Esophagus (tissue), 2 donors: ENCODE measurements around the gene ST7. TPM values are rescaled to one million over a fixed set of nuclear protein-coding genes. Genes with fewer than 3 reads are reported as not detected.

Experiments
- H3K27ac ChIP-seq, 2 donors: one replicate each; pipeline ENCODE4 v1.5.1; 2013; ENCODE audit warnings: low read depth in 2 of 2, mild to moderate bottlenecking in 2 of 2, inconsistent platforms in 1 of 2, low read length in 1 of 2, moderate library complexity in 1 of 2
- H3K27me3 ChIP-seq, 2 donors: one replicate each; pipeline ENCODE4 v1.6.1; 2013; ENCODE audit warnings: low read length in 2 of 2, control low read depth in 1 of 2, mild to moderate bottlenecking in 1 of 2; ENCODE audit not compliant: insufficient read depth in 2 of 2, control insufficient read depth in 1 of 2
- H3K36me3 ChIP-seq, 2 donors: one replicate each; pipeline ENCODE4 v1.6.1; 2013; ENCODE audit warnings: low read length in 1 of 2; ENCODE audit not compliant: control insufficient read depth in 2 of 2, insufficient read depth in 2 of 2
- H3K4me1 ChIP-seq, 2 donors: one replicate each; pipeline ENCODE4 v1.6.1; 2013; ENCODE audit warnings: low read length in 1 of 2; ENCODE audit not compliant: control insufficient read depth in 2 of 2, insufficient read depth in 2 of 2
- H3K4me3 ChIP-seq, 2 donors: one replicate each; pipeline ENCODE4 v1.5.1; 2013; ENCODE audit warnings: low read length in 2 of 2, mild to moderate bottlenecking in 2 of 2, low read depth in 1 of 2, moderate library complexity in 1 of 2
- H3K9me3 ChIP-seq, 2 donors: one replicate each; pipeline ENCODE4 v1.6.1; 2013; ENCODE audit warnings: mild to moderate bottlenecking in 2 of 2, low read depth in 1 of 2, low read length in 1 of 2, moderate library complexity in 1 of 2; ENCODE audit not compliant: control insufficient read depth in 2 of 2, insufficient read depth in 1 of 2
- WGBS, 2 donors: extraction: QIAGEN DNeasy Blood & Tissue Kit; methylation state at CpG; one replicate each; pipeline ENCODE4 v1.1.7; 2013; 5-methylcytosine and 5-hydroxymethylcytosine counted together
- polyA plus RNA-seq, 2 donors: library from polyadenylated mRNA; stranded (reverse); fragments of 200-250 nt; gene quantifications; one replicate each; pipeline ENCODE4 v1.2.3, GENCODE V29; 2013
- donor health status: healthy with polysubstance abuse.
- donor health status: Bipolar disorder and iron deficiency.

ST7 gene
- polyA plus RNA-seq, 2 donors, result 4.3 to 7.4 TPM

DNA sequence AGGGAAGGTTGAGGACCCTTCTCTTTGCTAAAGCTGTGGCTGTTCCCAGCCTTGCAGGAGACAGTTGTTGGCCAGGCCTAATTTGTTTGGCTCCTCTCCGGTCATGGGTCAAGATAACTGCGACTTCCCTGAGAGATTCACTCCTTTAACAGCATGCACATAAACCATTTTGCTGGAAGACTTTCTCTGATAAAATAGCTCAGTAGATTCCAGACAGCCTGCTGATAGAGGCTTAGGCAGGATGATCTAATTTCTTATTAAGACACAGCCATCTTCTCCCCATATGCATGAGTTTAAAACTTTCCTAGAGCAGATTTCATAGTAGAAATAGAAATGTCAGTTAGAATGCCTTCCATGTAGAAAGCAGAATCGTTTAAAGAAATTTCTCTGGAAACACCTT, 187.6 kb downstream of the ST7 start:
- H3K4me3 ChIP-seq, result no peak overlapping the region
- H3K4me1 ChIP-seq, result no peaks in the 10 kb centered on the region
- 76 to 82% methylated on average over 3 of the region's 3 CpGs for WGBS, 2 donors
- H3K27me3 ChIP-seq, result no peaks in the 10 kb centered on the region
- H3K36me3 ChIP-seq, result peaks cover 0 to 3% of the 10 kb centered on the region in 2 donors
- H3K9me3 ChIP-seq, result no peaks in the 10 kb centered on the region
- H3K27ac ChIP-seq, result no peak overlapping the region

DNA sequence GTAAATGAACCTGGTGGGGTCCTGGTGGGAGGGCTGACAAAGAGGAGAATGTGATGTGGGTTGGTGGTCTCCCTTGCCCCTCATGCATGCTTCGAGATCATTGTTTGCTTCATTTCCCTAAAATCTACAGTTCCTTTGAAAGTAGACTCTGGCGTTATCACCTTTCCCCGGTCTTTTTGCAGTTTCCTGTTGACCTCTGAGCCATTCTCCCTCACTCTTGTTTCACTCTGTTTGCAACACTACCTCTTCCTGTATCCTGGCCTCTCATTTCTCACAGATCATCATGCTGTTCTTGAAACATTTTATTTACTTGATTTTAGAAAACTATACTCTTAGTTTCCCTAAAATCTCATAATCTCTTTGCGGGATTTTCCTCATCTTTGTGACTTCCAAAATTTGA, 189.8 kb downstream of the ST7 start:
- no peak overlapping the region for H3K4me3 ChIP-seq
- no peaks in the 10 kb centered on the region for H3K9me3 ChIP-seq
- no peaks in the 10 kb centered on the region for H3K27me3 ChIP-seq
- no peaks in the 10 kb centered on the region for H3K4me1 ChIP-seq
- no peak overlapping the region for H3K27ac ChIP-seq
- peaks cover 0 to 3% of the 10 kb centered on the region in 2 donors for H3K36me3 ChIP-seq
- WGBS, 2 donors, result 64 to 70% methylated on average over 4 of the region's 4 CpGs

DNA sequence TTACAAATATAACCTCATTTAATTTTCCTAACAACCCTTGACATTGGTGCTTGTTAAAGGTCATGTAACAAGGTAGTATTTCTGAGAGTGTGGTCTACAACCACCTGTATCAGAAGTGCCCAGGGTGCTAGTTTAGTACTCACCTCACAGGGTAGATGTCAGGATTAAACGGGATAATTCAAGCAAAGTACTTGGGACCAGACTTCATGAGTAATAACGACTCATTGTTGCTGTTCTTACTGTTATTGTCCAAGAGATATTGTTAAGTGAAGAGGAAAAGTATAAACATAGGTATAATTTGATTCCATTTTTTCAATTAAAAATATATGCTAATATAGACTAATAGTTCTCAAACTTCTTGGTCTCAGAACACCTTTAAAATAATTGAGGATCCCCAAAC, 190.3 kb downstream of the ST7 start:
- H3K4me3 ChIP-seq, result no peak overlapping the region
- H3K4me1 ChIP-seq, result no peaks in the 10 kb centered on the region
- no peaks in the 10 kb centered on the region for H3K27me3 ChIP-seq
- no peaks in the 10 kb centered on the region for H3K9me3 ChIP-seq
- H3K27ac ChIP-seq, result no peak overlapping the region
- 77 to 79% methylated on average over 2 of the region's 2 CpGs for WGBS, 2 donors
- peaks cover 0 to 3% of the 10 kb centered on the region in 2 donors for H3K36me3 ChIP-seq

DNA sequence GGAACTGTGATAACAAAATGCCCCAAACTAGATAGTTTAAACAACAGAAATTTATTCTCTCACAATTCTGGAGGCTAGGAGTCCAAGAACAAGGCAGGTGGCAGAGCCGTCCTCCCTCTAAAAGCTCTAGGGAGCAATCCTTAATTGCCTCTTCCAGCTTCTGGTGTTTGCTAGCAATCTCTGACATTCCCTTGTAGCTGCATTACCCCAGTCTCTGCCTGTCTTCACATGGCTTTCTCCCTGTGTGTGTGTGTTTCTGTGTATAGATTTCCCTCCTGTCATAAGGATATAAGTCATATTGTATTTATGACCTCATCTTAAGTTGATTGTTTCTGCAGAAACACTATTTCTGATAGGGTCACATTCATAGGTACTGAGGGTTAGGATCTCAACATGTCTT, 192.0 kb downstream of the ST7 start:
- Histone ChIP-seq H3K9me3 (no peaks in the 10 kb centered on the region), H3K4me1 (peaks cover 0 to 2% of the 10 kb centered on the region in 2 donors), H3K4me3 (no peak overlapping the region), H3K27ac (no peak overlapping the region), H3K36me3 (peaks cover 0 to 3% of the 10 kb centered on the region in 2 donors), H3K27me3 (no peaks in the 10 kb centered on the region)
- 81 to 95% methylated on average over 1 of the region's 1 CpG for WGBS, 2 donors

DNA sequence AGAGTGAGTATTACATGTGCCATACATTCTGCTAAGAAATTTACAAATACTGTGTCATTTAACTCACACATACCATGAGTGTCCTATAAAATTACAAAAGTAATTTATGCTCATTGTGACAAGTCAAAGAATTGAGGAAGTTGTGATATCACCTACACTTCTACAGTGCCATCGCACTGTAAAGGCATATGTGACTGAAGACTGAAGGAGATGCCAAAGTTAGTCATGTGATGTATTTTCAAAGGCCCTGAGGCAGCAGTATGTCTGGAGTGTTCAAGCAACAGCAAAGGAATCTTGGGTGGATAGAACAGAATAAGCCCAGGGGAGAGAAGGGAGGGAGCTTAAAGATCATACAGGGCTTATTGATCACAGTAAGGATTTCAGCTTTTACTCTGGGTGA, 192.8 kb downstream of the ST7 start:
- Histone ChIP-seq H3K27me3 (no peaks in the 10 kb centered on the region), H3K27ac (no peak overlapping the region), H3K4me3 (no peak overlapping the region), H3K36me3 (peaks cover 0 to 3% of the 10 kb centered on the region in 2 donors), H3K4me1 (peaks cover 0 to 2% of the 10 kb centered on the region in 2 donors), H3K9me3 (no peaks in the 10 kb centered on the region)
- 82 to 89% methylated on average over 1 of the region's 1 CpG for WGBS, 2 donors

DNA sequence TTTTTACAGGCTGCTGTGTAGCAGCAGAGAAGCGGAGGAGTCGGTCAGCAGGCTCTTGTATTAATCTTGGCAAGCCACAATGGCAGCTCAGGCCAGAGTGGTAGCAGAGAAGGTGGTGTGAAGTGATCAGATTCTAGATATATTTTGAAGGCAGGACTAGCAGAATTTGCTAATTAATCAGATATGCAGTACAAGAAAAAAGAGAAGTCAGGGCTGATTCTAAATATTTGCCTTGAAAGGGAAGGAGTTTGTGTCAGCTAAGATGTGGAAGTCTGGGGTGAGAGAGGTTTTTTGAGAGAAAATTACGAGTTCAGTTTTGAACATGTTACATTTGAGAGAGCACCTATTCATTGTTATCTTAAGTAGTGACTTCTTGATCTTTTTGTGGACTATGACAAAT, 193.2 kb downstream of the ST7 start:
- Histone ChIP-seq H3K9me3 (no peaks in the 10 kb centered on the region), H3K4me3 (no peak overlapping the region), H3K4me1 (peaks cover 0 to 2% of the 10 kb centered on the region in 2 donors), H3K27me3 (no peaks in the 10 kb centered on the region), H3K27ac (no peak overlapping the region), H3K36me3 (peaks cover 0 to 3% of the 10 kb centered on the region in 2 donors)
- 88 to 89% methylated on average over 3 of the region's 3 CpGs for WGBS, 2 donors

DNA sequence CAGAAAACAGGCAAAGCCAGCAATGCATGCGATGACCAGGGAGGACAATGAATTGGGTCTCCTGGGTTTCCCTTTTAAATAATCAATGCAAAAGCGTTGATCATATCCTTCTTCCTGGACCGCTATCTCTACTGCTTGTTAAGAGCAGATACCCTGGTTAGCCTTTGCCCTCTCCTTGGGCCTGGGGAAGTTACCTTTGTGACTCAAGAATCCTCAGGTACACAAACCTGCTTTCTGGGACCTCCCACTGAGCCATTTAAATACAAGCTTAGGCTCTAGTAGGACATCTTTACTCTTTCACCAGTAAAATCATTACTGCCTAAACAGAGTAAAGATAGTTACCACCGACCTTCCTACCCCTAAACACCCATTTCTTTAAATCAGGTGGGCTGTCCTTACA, 195.7 kb downstream of the ST7 start:
- Histone ChIP-seq H3K9me3 (no peaks in the 10 kb centered on the region), H3K27ac (no peak overlapping the region), H3K36me3 (no peaks in the 10 kb centered on the region), H3K27me3 (no peaks in the 10 kb centered on the region), H3K4me1 (peaks cover 0 to 2% of the 10 kb centered on the region in 2 donors), H3K4me3 (no peak overlapping the region)
- 91 to 92% methylated on average over 4 of the region's 4 CpGs for WGBS, 2 donors

DNA sequence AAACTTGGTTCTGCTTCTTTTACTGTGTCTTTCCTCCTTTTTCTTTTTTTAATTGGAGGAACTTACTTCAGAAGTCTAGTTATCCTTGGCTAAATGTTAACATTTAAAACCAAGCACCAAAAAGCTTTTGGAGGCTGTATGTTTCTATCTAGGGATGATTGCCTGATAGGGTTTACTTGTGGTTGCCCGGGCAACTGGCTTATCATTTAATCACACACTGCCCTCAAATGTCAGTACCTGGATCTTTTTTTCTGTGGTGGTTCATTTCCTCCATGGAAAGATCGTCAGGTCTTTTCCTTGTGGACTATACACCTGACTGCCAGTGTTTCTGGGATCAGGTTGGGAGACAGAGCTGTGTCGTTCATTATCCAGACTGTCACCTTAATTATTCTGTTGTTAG, 196.4 kb downstream of the ST7 start:
- no peak overlapping the region for H3K27ac ChIP-seq
- H3K9me3 ChIP-seq, result no peaks in the 10 kb centered on the region
- 77 to 91% methylated on average over 3 of the region's 3 CpGs for WGBS, 2 donors
- peaks cover 0 to 2% of the 10 kb centered on the region in 2 donors for H3K4me1 ChIP-seq
- no peak overlapping the region for H3K4me3 ChIP-seq
- no peaks in the 10 kb centered on the region for H3K36me3 ChIP-seq
- H3K27me3 ChIP-seq, result no peaks in the 10 kb centered on the region

DNA sequence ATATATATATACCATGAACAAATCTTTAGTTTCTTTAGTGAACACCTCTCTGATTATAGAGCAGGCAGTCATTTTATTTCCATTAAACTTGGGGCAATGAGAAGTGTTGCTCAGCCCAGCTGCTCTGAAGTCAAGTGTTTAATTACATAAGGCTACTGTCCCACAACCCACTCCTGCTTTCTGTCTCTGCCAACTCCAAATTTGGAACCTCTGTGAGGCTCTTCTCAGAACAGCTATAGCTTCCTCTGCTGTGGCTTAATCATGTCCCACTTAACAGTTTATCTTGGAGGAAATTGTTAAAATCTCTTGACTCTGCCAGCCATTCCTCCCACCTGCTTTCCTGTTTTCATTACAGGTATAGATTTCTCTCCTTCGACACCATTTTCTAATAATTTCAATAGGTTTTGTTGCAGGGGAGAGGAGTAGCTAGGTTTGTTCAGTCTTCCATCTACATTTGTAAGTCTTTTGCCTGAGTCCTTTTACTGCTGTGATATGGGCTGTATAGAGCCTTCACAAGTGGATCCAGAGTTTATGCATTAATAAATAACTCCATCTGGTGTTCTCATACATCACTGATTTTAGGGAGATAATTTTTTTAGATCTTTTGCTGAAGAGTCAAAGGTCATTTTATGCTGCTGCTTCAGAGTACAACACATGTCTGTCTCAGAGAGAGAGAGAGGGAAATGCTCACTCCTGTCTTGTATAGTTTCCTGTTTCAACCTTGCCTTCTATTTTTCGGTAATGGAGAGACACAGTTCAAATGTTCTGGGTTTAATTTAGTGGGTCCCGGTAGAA, 199.1 kb downstream of the ST7 start:
- Histone ChIP-seq H3K27ac (no peak overlapping the region), H3K4me3 (no peak overlapping the region), H3K4me1 (peaks cover 0 to 2% of the 10 kb centered on the region in 2 donors), H3K36me3 (no peaks in the 10 kb centered on the region), H3K9me3 (no peaks in the 10 kb centered on the region), H3K27me3 (no peaks in the 10 kb centered on the region)
- 87 to 89% methylated on average over 3 of the region's 3 CpGs for WGBS, 2 donors

DNA sequence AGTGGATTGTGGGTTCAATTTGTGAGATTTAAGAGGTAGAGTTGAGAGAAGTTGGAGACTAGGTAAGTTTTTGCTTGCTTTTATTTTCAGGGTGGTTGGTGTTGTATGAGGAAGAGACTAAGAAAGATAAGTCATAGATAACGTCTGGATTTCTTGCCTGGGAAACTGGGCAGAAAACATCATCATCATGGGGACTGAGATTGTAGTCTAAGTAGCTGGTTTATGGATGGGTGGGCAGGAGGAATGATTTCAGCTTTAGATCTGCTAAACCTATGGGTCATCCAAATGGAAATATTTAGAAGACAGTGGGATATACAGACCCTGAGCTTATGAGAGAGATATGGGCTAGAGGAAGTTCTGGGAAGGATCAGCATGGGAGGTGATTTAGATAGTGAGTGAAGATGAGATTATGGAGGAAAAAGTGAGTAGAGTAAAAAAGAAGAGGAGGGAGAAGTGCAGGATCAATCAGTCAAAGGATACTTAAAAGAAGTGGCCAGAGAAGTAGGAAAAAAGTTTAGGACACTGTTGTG, 199.8 kb downstream of the ST7 start:
- Histone ChIP-seq H3K9me3 (no peaks in the 10 kb centered on the region), H3K36me3 (no peaks in the 10 kb centered on the region), H3K27me3 (no peaks in the 10 kb centered on the region), H3K27ac (no peak overlapping the region), H3K4me3 (no peak overlapping the region), H3K4me1 (peaks cover 0 to 2% of the 10 kb centered on the region in 2 donors)
- WGBS, 2 donors, result 76 to 79% methylated on average over 1 of the region's 1 CpG
